Keratinocyte (primary cell): ENCODE data around the gene SNX3. TPM values are rescaled to one million over a fixed set of nuclear protein-coding genes. Genes with fewer than 3 reads are reported as not detected.
A peak's percentile ranks its signal among the peaks of the same experiment; 100 is the strongest.
"Not testable (repeated sequence)": the region's sequence is repeated elsewhere in the genome, so short reads cannot be mapped to it uniquely, and the experiment has no call there.

Experiments
- DNase-seq: peaks from one replicate; pipeline ENCODE4 v3.0.0-alpha.2; 2011; ENCODE audit warnings: low read depth, missing footprints, low spot score
- FAIRE-seq: peaks from 2 replicates; lab custom pipeline; 2011; peaks lifted over from hg19 to GRCh38; lab: Jason Lieb, UNC
- H2AFZ ChIP-seq: 2 replicates; pipeline ENCODE4 v1.6.0; 2012; ENCODE audit warnings: low read length, control low read depth, inconsistent platforms; ENCODE audit not compliant: control insufficient read depth
- H3K27ac ChIP-seq: 2 replicates; pipeline ENCODE4 v1.5.1; 2011; ENCODE audit warnings: low read length; ENCODE audit not compliant: control insufficient read depth, insufficient read depth
- H3K27me3 ChIP-seq: 3 replicates; pipeline ENCODE4 v1.6.0; 2011; ENCODE audit warnings: low read length; ENCODE audit not compliant: control insufficient read depth, insufficient read depth; ENCODE audit errors: extremely low read depth
- H3K36me3 ChIP-seq, 2 experiments: 2 replicates in 1 of 2; 3 replicates in 1 of 2; pipeline ENCODE4 v1.5.1; 2011; ENCODE audit warnings: low read length in 2 of 2, mild to moderate bottlenecking in 1 of 2; ENCODE audit not compliant: control insufficient read depth in 2 of 2, insufficient read depth in 2 of 2; ENCODE audit errors: extremely low read depth in 1 of 2
- H3K4me1 ChIP-seq: 3 replicates; pipeline ENCODE4 v1.5.1; 2011; ENCODE audit warnings: low read length; ENCODE audit not compliant: control insufficient read depth, insufficient read depth; ENCODE audit errors: extremely low read depth
- H3K4me2 ChIP-seq: 3 replicates; pipeline ENCODE4 v1.6.0; 2011; ENCODE audit warnings: low read depth, low read length; ENCODE audit not compliant: control insufficient read depth, insufficient read depth; ENCODE audit errors: extremely low read depth
- H3K4me3 ChIP-seq, 3 experiments: fragments of 200-600 bp in 1 of 3; sonication (generic) in 1 of 3; 2 replicates in 2 of 3; 3 replicates in 1 of 3; pipeline ENCODE4 v1.5.1; 2011 to 2016; ENCODE audit warnings: low read length in 3 of 3, mild to moderate bottlenecking in 3 of 3, control low read depth in 2 of 3, inconsistent platforms in 1 of 3, low read depth in 1 of 3, mixed read lengths in 1 of 3, mixed run types in 1 of 3, moderate library complexity in 1 of 3; ENCODE audit not compliant: control insufficient read depth in 2 of 3, insufficient read depth in 2 of 3; ENCODE audit errors: extremely low read depth in 1 of 3
- H3K79me2 ChIP-seq: 2 replicates; pipeline ENCODE4 v1.6.0; 2012; ENCODE audit warnings: low read length; ENCODE audit not compliant: control insufficient read depth, insufficient read depth
- H3K9ac ChIP-seq: 3 replicates; pipeline ENCODE4 v1.6.0; 2011; ENCODE audit warnings: low read length; ENCODE audit not compliant: control insufficient read depth, insufficient read depth; ENCODE audit errors: extremely low read depth
- H3K9me1 ChIP-seq: 3 replicates; pipeline ENCODE4 v1.6.0; 2011; ENCODE audit warnings: low read length; ENCODE audit not compliant: control insufficient read depth, insufficient read depth; ENCODE audit errors: extremely low read depth
- H3K9me3 ChIP-seq: 2 replicates; pipeline ENCODE4 v1.5.1; 2012; ENCODE audit warnings: low read depth, low read length; ENCODE audit not compliant: control insufficient read depth
- H4K20me1 ChIP-seq: 3 replicates; pipeline ENCODE4 v1.6.0; 2011; ENCODE audit warnings: low read length; ENCODE audit not compliant: control insufficient read depth, insufficient read depth; ENCODE audit errors: extremely low read depth
- CTCF ChIP-seq, 3 experiments: IDR thresholded peaks in 1 of 3; conservative IDR thresholded peaks in 1 of 3; optimal IDR thresholded peaks in 1 of 3; 2 replicates in 2 of 3; 3 replicates in 1 of 3; pipeline versions ENCODE3 to v1.5.1; 2011; ENCODE audit warnings: low read length in 3 of 3, mild to moderate bottlenecking in 3 of 3, moderate library complexity in 2 of 3, control low read depth in 1 of 3, inconsistent platforms in 1 of 3; ENCODE audit not compliant: insufficient read depth in 2 of 3; ENCODE audit errors: extremely low read depth in 1 of 3
- EZH2 ChIP-seq: IDR thresholded peaks from one replicate; pipeline ENCODE4 v1.6.1; 2012; ENCODE audit warnings: inconsistent platforms, mild to moderate bottlenecking, low read length, moderate library complexity
- dilution Hi-C: fragments of 300-500 bp; cut with MboI; formaldehyde crosslinking; loops from one replicate; pipeline ENCODE4 v1.7.0; 2020; ENCODE audit warnings: low sequenced_read_pairs; ENCODE audit not compliant: extremely low pct_ligation_motif_present
- polyA plus RNA-seq, 5 experiments: library from polyadenylated mRNA; depleted of rRNA in 3 of 5; stranded (reverse) in 3 of 5; stranded (forward) in 1 of 5; unstranded in 1 of 5; fragments of >200 nt; gene quantifications; 1 replicate in 1 of 5; 2 replicates in 3 of 5; 3 replicates in 1 of 5; pipeline versions ENCODE4 v1.2.1 to v1.2.3, GENCODE V29; 2011 to 2012; ENCODE audit warnings: missing spikeins in 2 of 5, low read depth in 1 of 5, low replicate concordance in 1 of 5

SNX3 gene
- polyA plus RNA-seq, 1 donor (not counting 4 experiments of a cell fraction or from before 2014, with no cell fraction given), result 460 TPM

- no peak overlapping the region for H2AFZ ChIP-seq
- TF ChIP-seq CTCF (optimal IDR thresholded peaks at IDR 0.05 in 1 of 3, IDR thresholded peaks at IDR 0.05 in 1 of 3, conservative IDR thresholded peaks at IDR 0.05 in 1 of 3; ENCODE audit: extremely low read depth in 1 of 3, insufficient read depth in 2 of 3, low read length in 3 of 3) (peak in 1 of 3 experiments; percentile 12), EZH2 (no peak)
- peaks cover 5% of the 10 kb centered on the region for H4K20me1 ChIP-seq
- H3K79me2 ChIP-seq, result peaks cover 84% of the 10 kb centered on the region
- H3K4me3 ChIP-seq, result no peak overlapping the region
- H3K9me1 ChIP-seq, result no peaks in the 10 kb centered on the region
- no peak for DNase-seq
- H3K4me2 ChIP-seq, result no peak overlapping the region
- no peaks in the 10 kb centered on the region for H3K4me1 ChIP-seq
- no peak for FAIRE-seq
- dilution Hi-C loops, result no loop called here
- no peak overlapping the region for H3K9ac ChIP-seq
- no peaks in the 10 kb centered on the region for H3K27me3 ChIP-seq
- H3K36me3 ChIP-seq, result peaks cover 3% of the 10 kb centered on the region in 2 experiments
- H3K27ac ChIP-seq, result no peak overlapping the region
- H3K9me3 ChIP-seq, result no peaks in the 10 kb centered on the region
Measured at GRCh38 chr6:108250240-108250866, 10.5 kb downstream of the SNX3 start.

GRCh38 chr6:108247965-108248536 lies 12.8 kb downstream of the SNX3 start:
- dilution Hi-C loops, result no loop called here
- Histone ChIP-seq H3K79me2 (peaks cover 75% of the 10 kb centered on the region), H4K20me1 (peaks cover 5% of the 10 kb centered on the region), H3K4me1 (no peaks in the 10 kb centered on the region), H2AFZ (no peak overlapping the region), H3K9ac (no peak overlapping the region), H3K4me3 (no peak overlapping the region), H3K4me2 (no peak overlapping the region), H3K27ac (no peak overlapping the region), H3K27me3 (no peaks in the 10 kb centered on the region), H3K36me3 (peaks cover 3% of the 10 kb centered on the region in 2 experiments), H3K9me1 (no peaks in the 10 kb centered on the region), H3K9me3 (no peaks in the 10 kb centered on the region)
- no peak for DNase-seq
- FAIRE-seq, result no peak
- TF ChIP-seq CTCF (optimal IDR thresholded peaks at IDR 0.05 in 1 of 3, IDR thresholded peaks at IDR 0.05 in 1 of 3, conservative IDR thresholded peaks at IDR 0.05 in 1 of 3; ENCODE audit: extremely low read depth in 1 of 3, insufficient read depth in 2 of 3, low read length in 3 of 3), result peak in 1 of 3 experiments; percentile 16
- no peak for TF ChIP-seq EZH2

DNA sequence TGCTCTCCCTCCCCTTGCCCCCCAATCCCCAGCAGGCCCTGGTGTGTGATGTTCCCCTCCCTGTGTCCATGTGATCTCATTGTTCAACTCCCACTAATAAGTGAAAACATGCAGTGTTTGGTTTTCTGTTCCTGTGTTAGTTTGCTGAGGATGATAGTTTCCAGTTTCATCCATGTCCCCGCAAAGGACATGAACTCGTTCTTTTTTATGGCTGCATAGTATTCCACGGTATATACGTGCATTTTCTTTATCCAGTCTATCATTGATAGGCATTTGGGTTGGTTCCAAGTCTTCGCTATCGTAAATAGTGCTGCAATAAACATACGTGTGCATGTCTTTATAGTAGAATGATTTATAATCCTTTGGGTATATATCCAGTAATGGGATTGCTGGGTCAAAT lies 15.7 kb downstream of the SNX3 start:
- H3K9ac ChIP-seq, H3K4me3 ChIP-seq, H2AFZ ChIP-seq, H3K9me1 ChIP-seq, H3K4me1 ChIP-seq, dilution Hi-C loops, DNase-seq, H3K4me2 ChIP-seq, H3K27me3 ChIP-seq, H3K9me3 ChIP-seq, H3K36me3 ChIP-seq, FAIRE-seq, H4K20me1 ChIP-seq, H3K27ac ChIP-seq: not testable (repeated sequence)
- H3K79me2 ChIP-seq, result peaks cover 72% of the 10 kb centered on the region
